GM18870 (cell line): ENCODE results near the gene FBXW7.

ENCODE experiments used
- ATAC-seq: cut with Tn5 transposase; IDR thresholded peaks from one replicate; pipeline ENCODE4 v1.9.1; 2021; ENCODE audit warnings: moderate library complexity; ENCODE audit not compliant: unreplicated experiment

FBXW7 gene

DNA sequence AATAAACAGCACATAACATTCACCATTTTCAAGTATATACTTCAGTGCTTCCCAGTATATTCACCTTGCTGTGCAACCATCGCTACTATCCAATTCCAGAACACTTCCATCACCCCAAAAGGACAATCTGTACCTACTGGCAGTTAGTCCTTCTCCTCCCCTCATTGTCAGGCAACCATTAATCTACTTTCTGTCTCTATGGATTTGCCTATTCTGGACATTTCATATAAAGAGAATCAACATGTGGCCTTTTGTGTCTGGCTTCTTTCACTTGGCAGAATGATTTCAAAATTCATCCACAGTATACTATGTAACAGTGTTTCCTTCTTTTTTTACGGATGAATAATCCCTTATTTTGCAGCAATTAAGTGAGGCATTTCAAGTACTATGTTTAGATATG, 189.4 kb downstream of the FBXW7 start:
- no peak for ATAC-seq

DNA sequence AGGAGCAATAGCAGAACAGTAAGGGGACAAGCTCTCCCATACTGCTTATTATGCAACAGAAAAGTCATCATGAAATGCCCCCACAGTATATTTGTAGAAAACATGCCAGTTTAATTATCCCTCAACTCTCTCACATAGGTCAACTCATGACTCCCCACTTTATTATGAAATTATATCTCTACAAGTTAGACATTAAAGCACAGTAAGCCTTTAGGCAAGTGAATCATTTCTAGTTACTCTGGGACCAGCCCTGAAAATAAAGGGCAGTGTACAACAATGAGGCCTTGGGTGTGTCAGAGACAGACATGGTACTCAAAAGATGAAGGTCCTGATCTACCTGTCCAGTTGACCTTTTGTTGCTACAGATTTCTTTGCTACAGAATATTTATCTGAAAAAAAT, 191.9 kb downstream of the FBXW7 start:
- ATAC-seq: no peak

DNA sequence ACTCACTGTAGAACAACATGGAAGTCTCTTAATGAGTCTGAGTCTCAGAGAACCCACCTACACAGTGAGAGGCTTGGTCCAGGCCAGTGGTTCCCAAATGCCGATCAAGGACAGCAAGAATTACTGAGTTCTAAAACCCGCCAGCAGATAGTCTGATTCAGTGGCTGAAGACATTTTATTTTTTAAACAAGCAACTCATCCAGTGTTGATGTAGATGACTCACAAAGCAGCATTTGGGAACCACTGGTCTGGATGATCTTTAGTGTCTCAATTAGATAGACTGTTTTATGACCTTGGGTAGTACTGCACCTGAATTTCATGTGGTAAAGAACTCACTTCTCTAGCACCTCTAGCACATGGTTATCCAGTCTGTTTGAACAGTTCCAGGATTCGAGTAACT, 193.6 kb downstream of the FBXW7 start:
- ATAC-seq: no peak

DNA sequence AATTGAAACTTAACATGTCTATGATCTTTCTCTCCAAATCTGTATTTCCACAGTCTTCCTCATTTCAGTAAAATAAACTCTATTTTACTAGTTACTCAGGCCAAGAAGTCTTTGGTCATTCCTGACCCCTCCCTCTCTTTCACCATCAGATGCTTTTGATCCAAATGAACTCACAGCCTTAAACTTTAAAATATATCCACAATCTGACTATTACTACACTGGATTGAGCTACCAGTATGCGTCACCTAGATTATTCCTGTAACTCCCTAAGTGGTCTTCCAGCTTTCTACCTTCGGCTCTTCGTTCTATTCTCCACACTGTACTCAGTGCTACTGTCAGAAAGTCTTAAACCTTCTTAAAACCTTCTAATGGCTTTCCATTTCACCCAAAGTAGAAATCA, 195.1 kb downstream of the FBXW7 start:
- no peak for ATAC-seq

DNA sequence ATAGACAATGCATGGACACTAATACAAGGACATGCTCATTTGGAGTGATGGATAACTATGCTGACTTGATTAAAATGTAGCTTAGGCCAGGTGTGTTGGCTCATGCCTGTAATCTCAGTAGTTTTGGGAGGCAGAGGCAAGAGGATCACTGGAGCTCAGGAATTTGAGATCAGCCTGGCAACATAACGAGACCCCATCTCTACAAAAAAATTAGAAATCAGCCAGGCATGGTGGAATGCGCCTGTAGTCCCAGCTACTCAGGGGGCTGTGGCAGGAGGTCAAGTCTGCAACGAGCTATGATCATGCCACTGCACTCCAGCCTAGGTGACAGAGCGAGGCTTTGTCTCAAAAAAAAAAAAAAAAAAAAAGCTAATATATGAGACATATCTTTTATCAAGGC, 196.3 kb downstream of the FBXW7 start:
- no peak for ATAC-seq

DNA sequence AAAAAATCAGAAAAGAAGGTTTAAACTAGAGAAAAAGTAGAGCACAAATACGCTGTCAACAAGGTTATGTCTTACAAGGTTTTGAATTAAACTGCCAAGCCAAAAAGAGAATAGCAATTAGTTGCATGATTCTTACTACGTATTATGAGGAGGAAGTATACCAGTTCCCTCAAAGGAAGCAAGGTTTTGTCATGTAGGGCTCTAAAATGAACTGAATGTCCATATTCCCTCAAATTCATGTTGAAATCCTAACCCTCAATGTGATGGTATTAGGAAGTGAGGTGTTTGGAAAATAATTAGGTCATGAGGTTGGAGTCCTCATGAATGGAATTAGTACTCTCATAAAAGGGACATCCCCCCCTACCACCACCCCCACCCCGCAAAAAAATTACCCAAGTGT, 201.0 kb downstream of the FBXW7 start:
- ATAC-seq: no peak

DNA sequence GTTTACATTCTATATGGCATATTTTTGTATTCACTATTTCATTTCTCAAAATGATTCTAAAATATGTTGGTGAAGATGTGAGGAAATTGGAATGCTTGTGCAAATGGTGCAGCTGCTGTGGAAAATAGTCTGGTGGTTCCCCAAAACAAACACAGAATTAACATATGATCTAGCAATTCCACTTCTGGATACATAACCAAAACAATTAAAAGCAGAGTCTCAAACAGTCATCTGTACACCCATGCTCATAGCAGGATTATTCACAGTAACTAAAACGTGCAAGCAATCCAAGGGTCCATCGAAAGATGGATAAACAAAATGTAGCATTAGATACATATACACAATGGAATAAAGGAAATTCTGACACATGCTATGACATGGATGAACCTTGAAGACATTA, 204.8 kb downstream of the FBXW7 start:
- no peak for ATAC-seq

DNA sequence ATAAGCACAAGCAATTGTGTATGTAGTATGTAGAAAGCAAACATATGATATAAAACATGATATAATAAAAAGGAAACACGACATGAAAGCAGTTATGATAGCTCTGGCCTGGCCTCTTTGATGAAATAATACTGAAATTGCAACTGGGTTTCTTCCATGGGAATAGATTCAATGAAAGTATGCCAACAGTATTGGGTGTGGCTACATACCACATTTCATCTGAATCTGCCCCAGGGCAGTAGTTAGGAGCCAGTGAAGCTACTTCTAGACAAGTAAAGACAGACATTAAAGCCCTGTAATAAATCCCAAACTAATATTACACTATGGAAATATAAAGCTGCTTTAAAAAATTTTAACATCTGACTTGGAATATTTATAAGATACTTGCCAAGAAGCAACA, 207.3 kb downstream of the FBXW7 start:
- ATAC-seq: no peak

DNA sequence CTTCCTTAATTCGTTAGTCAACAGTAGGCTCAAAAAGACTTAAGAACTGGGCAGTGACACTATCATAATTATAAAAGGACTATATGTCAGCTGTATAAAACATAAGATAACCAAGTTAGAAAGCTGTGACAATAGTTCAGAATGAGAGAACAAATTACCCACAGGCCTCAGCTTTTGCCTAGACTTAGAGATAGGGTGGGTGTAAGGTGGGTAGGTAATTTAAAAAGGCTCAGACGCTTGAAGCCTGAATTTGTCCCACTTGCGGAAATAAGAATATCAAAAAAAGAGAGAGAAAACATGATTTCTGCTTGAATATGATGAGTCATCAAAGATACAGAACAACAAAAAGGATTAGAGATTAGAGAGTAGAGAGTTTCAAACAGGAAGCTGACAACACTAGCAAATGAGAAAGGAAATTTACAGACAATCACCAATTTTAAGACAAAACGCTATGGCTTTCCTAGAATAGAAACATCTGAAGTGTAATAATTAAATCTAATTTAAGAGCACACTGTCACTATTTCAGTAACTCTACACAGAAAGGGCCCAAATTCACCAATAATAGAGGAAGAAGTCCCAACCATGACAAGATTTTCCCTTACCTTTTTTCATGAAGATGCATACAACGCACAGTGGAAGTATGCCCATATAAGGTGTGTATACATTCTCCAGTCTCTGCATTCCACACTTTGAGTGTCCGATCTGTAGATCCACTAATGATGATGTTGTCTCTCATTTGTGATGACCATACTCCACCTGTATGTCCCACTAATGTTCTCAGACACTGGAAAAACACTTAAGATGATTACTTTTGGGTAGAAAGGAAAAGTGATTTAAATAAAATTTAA, 208.1 kb downstream of the FBXW7 start:
- ATAC-seq: no peak

DNA sequence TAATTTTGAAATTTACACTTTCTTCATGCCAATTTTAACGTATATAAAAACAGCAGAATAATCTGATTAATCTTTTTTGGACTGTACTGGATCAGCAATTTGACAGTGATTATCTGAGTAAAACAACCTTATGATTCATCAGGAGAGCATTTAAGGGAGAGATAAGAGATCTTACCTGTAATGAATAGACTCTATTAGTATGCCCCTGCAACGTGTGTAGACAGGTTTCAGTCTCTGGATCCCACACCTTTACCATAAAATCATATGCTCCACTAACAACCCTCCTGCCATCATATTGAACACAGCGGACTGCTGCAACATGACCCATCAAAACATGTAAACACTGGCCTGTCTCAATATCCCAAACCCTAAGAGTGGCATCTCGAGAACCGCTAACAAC, 210.1 kb downstream of the FBXW7 start:
- ATAC-seq: no peak

DNA sequence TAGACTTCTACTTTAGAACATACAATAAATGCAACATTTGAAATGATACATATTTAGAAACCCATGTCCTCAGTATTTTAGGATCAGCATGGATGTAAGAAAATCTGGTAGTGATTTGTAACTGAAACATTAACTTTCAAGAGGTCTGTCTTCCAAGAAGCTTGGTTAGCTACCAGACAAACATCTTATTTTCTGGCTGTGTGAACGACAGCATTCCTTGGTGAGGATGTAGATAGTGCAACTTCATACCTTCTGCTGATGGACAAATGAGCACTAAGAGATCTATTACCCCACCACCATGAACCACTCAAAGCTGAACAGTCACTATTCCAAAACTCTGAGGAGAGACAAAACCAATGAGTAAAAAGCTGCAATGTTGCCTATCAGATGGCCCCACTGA, 212.7 kb downstream of the FBXW7 start:
- no peak for ATAC-seq

DNA sequence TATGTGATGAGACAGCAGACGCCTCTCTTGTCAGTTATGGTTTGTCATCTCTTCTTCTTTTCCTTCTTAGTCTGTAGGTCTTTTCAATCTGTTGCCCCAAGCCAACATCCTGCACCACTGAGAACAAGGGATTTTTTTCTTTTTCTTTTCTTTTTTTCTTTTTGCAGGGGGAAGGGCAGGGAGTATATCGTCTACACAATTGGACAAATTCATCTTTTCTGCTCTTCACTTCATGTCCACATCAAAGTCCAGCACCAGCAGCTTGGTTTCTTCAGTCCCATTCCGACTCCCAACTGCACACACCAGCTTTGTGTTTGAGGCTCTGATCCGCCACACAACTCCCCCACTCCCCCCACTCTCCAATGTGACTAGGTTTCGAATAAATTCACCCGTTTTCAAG, 213.2 kb downstream of the FBXW7 start:
- no peak for ATAC-seq

DNA sequence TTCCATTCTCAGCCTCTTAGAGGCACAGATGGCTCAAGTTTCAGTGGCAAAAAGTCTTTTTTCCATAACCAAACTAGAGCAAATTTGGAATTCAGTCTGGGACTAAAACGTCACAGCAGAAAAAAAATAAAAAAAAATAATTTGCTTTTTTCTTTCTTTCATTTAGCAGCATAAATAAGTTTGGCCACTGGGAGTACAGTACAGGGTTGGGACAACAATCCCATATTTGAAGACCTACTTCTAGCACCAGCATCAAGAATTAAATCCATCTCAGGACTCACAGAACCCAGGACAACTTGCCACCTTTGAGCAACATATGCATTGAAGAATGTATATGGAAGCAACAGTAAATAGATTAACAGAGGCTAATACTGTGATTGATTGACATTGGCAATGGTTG, 214.0 kb downstream of the FBXW7 start:
- no peak for ATAC-seq

DNA sequence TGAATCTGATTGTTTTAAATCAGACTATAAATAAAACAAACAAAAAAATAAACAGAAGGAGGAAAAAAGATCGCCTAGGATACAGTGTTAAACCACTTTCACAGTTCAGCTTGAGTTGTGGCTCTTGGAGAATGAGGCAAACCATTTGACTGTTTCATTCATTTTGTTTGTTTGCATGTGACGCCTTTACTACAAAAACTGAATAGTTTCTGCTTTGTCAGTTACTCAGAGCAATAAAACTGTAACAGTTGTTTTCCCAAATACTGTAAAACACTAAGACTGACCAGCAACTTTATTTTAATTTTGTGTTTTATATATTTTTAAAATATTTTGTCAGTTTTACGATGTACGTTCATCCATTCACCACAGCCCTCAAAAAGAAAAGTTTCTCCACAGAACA, 214.5 kb downstream of the FBXW7 start:
- ATAC-seq: no peak

DNA sequence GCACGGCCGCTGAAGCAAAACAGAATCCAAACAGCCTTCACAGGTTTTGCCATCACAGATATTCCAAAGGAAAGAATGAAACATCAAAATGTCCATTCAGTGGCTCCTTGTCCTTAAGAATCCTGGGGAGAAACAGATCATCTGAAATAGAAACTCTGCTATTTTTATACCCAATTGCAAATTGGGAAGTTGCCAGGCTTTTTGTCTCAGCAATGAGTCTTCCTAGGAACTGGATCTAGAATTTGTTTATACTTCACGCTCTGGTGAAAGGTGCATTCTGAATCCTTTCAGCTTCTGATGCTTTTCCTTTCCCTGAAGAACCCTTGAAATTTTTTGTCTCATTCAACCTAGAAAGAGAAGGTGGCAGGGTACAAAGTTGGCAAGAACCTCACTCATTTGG, 218.9 kb downstream of the FBXW7 start:
- ATAC-seq: no peak

DNA sequence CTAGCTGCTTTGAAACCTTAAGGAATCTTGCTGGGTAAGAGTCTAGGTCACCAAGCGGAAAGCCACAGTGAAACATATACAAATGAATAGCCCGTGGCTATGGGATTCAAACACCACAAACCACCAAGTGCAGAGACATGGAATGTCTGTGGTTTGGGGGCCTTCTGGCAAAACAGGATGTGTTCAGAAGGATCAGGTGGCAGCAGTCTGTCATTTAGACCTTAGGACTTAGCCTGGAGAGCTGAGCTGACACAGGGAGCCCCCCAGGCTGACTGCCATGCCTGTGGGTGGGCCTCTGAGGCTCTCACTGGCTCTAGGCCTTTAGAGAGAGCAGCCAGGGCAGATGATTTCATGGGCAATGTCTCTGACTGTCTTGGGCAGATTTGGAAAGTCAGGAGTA, 225.6 kb downstream of the FBXW7 start:
- peak; percentile 34 for ATAC-seq

DNA sequence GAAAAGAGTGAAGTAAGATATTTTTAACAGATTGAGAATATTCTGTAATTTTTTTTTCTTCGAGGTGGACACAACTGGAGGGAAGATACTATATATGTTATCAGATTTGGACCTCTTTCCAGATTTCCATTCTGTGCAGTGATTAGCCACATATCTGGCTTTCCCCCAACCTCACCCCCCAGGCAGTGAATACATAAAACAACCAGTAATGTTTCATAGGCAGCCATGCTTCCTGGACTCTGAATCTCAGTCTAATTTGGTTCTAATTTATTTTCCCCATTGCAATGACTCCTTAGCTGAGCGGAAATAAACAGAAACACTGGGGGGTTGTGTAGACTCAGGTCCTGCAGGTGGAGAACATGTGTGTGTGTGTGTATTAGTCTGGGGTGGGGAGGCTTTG, 226.5 kb downstream of the FBXW7 start:
- ATAC-seq: no peak

DNA sequence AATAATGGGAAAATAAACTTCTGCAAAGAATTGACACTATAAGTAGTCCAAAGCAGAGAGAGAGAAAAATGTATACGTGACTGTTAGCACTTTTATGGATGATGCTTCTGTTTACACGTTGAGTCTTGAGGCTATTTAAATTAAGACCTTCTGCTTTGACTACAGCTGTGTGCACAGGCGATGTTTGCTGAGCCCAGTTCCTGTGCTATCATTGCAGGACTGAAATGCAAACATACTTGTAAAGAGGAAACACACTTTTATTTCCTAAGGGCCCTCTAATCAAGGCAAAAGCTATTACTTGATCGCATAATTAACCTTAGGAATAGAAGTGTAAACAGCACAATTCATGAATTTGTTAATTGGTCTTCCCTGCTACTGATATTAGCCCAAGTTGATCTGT, 226.9 kb downstream of the FBXW7 start:
- ATAC-seq: no peak

DNA sequence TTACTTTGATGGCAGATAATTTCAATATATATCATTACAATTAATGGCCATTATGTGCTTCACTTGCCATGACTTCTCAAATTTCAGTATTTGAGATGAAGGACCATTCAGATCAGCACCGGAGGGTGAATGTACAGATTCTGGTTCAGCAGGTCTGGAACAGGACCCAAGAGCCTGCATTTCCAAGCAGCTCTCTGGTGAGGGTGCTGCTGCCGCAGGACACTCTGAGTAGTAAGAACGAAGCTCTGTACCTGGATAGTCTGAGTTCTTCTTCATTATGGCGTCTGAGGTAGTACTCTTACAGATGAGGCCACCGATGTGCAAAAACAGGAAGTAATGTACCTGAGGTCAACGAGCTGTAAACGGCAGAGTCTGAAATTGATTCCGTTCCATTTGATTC, 228.2 kb downstream of the FBXW7 start:
- no peak for ATAC-seq

DNA sequence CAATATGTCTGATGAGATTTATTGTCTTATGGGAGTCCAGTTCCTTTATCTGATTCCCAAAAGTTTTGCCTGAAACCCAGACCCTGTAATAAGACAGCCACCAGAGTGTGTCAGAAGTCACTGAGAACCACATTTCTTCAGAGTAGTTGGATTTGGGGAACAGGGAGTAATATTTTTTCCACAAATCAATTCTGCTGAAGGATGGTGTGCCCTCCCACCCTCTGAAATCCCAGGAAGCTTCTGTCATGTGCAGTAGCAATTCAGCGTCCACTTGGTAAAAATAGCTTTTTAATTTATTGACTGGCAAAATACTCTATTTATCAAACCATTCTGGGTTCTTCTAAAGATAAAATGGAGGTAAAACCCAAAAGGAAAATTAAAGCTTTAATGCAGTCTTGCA, 229.4 kb downstream of the FBXW7 start:
- ATAC-seq: no peak

DNA sequence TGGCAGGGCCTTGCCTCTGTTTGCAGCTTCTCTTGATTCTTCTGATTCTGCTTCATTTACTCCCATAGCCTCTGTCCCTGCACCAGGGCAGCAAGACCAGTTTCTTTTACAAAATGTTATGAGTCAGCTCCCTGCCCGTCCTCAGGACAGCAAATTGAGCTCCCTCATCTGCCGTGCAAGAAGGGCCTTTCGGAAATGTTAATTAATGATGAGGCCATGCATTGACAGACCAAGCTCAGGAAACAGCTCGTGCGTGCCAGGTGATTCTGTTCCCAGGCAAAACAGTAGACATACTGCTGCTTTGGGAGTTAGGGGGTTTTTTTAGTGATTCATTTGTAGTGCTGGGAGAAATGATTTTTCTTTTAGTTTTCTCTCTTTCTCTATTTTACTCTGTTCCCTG, 231.7 kb downstream of the FBXW7 start:
- peak; percentile 92 for ATAC-seq

DNA sequence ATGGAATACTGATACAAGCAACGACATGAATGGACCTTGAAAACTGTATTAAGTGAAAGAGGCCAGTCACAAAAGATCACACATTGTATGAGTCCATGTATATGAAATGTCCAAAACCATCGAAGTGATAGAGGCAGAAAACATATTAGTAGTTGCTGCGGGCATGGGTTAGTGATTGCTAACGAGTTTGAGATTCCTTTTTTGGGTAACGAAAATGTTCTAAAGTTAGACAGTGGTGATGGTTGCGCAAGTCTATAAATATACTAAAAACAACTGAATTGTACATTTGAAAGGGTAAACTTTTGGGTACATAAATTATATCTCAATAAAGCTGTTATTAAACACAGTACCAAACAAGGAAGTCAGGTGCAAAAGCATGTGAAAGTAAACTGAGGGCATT, 234.5 kb downstream of the FBXW7 start:
- ATAC-seq: no peak

DNA sequence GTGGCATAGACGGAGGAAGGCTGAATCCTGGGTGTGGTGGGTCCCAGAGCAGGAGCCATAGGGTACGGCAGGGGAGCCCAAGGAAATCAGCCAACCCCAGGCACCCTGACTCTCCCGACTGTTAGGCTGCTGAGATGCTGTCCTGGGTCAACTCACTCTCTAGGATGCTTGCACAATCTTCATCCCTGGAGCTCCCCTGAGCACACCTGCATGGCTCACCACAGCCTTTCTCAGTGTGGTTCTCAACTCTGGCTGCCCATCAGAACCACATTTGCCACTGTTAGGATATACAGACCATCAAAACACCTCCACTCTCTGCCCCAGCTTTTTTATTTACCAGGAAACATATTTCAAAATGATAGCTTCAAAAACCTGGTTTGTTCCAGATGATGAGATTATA, 236.3 kb downstream of the FBXW7 start:
- ATAC-seq: no peak
